Erythroblast (primary cell): ENCODE data around the gene SDR42E1.

Experiments
- DNase-seq, 2 experiments: peaks; one replicate each; lab custom pipeline; 2025; lab: John Stamatoyannopoulos, UW
- GATA1 ChIP-seq: IDR thresholded peaks from 2 replicates; pipeline ENCODE4 v1.6.1; 2011; ENCODE audit warnings: low read depth, mild to moderate bottlenecking, control low read depth, low read length, moderate library complexity
- POLR2A ChIP-seq: IDR thresholded peaks from 2 replicates; pipeline ENCODE4 v1.6.1; 2011; ENCODE audit warnings: mild to moderate bottlenecking, low read length

Gene SDR42E1, protein sequence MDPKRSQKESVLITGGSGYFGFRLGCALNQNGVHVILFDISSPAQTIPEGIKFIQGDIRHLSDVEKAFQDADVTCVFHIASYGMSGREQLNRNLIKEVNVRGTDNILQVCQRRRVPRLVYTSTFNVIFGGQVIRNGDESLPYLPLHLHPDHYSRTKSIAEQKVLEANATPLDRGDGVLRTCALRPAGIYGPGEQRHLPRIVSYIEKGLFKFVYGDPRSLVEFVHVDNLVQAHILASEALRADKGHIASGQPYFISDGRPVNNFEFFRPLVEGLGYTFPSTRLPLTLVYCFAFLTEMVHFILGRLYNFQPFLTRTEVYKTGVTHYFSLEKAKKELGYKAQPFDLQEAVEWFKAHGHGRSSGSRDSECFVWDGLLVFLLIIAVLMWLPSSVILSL

DNA sequence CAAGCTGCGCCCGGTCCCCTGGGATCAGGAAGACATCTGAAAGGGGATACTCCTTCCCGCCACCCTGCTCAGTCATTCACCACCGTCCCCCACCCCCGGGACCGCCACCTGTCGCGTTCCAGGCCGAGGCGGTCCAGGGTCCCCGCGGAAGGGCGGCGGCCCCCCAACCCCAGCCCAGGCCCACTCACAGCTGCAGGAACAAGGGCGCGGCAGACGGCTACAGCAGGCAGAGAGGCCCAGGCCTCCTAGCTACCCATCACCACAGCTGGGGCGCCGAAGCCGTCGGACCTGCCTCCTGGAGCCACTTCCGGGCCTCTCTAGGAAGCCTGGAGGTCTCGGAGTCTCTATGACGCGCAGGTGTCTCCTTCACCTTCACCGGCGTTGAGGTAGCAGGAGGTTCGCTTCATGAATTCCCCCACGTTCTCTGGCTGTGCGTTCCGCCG, at the start of gene SDR42E1:
TSS of gene SDR42E1 (minus strand) at position 272 of the 443 bp plus-strand sequence. CDS start 10,612 bp downstream, outside the sequence.
- DNase-seq, result no peak
- TF ChIP-seq GATA1, result no peak
- no peak for TF ChIP-seq POLR2A

DNA sequence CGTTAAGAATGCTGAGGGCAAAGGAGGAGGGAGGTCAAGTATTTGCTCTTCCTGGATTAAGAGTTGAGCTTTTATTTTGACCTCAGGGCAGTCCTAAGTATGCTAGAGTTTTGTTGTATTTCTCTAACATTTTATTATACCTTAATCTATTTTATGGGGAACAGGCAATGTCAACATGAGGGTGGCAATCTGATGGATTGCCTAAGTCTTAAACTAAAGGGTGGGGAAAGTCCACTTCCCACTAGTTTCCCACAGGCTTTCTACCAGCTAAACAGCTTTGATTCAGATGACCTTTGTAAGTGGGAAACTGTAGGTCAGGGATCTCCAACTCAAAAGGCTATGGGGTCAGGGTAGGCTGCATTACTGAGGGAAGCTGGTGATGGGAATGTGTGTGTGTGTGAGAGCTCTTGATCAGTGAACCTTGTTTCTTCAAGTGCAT, 48.7 kb upstream of the SDR42E1 start:
- no peak for TF ChIP-seq GATA1
- TF ChIP-seq POLR2A, result no peak
- no peak for DNase-seq

DNA sequence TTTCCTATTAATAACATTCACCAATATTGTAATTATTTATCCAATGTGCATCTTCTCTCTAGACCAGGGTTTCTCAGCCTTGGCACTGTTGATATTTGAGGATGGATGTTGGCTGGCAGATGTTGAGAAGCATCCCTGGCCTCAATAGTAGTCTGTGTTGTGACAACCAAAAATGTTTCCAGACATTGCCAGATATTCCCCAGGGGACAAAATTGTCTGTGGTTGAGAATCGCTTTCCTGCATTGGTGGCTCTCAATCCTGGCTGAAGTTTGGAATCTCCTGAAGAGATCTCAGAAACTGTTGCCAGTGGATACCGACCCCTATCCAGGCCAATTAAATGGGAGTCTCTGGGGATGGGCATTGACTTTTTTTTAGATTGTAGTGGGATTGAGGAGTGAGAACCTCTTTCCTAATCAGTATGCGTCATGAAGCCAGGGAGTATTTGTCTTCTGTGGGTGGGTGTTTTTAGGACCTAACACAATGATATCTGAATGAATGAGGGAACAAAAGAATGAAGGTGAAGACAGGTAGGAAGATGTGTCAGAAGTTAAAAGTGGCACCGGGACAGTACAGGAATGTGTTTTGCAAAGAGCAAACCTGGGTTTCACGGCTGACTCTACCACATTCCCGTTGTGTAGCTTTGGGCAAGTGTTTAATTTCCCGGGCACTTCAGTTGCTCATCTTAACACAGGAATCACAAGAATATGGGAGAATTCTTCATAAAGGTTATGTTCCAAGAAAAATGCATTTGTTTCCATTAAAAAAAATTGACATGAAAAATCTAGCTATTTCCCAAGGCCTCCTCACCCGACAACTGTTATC, 48.1 kb upstream of the SDR42E1 start:
- DNase-seq, result no peak
- TF ChIP-seq GATA1, result no peak
- no peak for TF ChIP-seq POLR2A

DNA sequence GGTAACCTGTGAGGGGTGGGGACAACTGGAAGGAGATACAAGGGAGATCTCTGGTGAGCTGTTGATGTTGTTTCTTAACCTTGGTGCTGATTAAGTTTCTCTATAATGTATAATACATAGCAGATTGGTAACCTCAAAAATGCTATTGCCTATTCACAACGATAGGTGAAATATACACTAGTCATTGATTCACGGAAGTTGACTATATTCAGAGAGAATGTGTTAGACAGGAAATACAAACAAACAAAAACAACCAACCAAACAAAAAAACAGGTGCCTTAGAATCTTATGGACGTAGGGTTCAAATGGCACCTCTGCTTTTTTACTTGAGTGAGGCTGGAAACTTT, 45.3 kb upstream of the SDR42E1 start:
- no peak for DNase-seq
- TF ChIP-seq POLR2A, result no peak
- TF ChIP-seq GATA1, result no peak

DNA sequence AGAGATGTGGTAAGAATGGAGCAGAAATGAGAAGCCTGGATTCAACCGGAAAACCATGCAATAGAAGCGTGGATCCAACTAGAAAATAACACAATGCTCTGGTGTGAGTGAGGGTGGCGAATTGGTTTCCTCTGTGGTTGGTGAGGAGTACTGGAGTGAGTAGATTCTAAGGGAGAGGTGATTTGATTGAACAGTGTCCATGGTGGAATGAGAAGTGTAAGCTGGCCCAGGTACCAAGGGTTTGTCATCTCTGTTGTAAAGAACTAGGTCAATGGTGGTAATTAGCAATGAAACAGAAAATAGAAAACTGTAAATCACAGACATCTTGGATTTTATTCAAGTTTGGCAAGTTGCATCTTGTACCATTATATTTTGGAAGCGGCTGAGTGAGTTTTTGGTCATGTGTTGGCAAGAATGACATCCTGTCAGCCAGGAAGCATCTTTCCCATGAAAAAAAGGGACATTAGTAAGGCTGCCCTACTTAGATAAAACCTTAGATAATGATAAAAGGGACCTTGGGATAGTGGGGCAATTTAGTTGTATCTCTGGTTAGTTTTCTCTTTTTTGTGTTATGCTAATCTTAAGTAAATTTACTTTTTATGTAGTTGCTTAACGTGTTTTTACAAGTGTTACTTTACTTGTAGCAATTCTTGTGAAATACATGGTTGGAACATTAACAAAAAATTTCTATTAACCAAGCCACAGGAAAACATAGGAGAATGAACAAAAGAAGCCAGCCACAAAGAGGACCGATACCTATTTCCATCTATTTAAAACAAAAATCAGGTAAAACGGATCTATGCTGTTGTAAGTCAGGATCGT, 44.7 kb upstream of the SDR42E1 start:
- TF ChIP-seq GATA1, result no peak
- no peak for TF ChIP-seq POLR2A
- DNase-seq, result no peak

DNA sequence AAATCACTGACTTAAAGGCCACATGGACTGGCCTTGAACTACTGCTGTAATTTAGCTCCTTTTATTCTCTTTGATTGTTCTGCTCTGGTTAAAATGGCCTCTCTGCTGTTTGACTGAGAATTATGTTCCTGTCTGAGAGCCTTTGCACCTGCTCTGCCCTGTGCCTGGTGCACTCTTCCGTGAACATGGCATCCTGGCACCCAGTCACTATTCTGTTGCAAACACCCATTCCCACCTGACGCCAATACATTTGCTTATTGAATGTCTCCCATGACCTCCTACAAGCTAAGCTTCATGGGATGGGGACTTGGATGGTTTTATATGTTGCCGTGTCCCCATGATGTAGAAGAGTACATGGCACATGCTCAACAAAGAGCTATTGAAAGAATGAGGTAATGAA, 43.8 kb upstream of the SDR42E1 start:
- no peak for TF ChIP-seq POLR2A
- TF ChIP-seq GATA1, result no peak
- DNase-seq, result no peak

DNA sequence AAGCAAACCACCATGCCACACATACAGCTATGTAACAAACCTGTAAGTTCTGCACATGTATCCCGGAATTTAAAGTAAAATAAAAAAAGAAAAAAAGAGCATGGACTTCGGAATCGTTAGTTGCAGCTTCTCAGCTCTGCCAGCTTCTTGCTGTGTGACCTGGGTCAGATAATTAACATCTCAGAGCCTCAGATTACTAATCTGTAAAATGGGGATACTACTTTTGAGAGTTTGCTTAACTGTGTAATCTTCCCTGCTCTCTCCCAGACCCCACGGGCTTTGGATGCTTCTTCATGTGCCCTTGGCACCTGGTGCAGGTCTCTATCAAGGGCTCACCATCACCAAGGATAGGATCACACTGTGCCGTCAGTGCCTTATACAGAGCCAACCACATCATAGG, 40.4 kb upstream of the SDR42E1 start:
- no peak for TF ChIP-seq GATA1
- no peak for TF ChIP-seq POLR2A
- no peak for DNase-seq

DNA sequence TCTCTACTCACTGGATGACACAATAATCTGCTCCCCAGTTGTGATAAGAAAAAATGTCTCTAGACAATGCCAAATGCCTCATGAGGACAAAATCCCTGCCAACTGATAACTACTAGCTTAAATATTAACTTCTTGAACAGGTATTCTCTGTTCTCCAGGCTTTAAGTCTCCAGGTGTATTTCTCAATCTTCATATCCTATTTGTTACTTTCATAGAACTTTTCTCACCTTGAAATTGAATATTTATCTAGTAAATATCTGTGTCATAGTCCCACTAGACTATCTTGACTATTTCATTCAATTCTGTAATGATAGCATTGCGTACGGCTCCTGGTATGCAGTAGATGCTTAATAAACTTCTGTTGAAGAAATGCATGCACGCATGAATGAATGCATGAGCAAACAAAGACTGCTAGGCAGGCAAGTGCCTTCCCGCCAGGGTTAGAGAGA, 39.7 kb upstream of the SDR42E1 start:
- TF ChIP-seq GATA1 (no peak), POLR2A (no peak)
- DNase-seq, result no peak

DNA sequence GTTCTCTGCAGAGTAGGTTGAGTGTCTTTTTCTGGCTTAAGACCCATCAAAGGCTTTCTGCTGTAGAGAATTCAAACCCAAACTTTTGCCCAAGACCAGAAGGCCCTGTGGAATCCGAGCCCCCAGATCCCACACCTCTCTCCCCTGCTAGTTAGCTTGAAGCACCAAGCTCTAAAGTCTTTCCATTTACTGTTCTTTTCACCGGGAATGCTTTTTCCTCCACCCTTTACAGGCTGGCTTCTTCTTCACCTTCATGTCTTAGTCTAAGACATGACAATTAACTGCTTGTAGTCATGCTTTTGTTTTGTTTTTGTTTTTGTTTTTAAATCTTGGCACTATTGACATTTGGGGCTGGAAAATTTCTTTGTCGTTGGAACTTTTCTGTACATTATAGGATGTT, 39.2 kb upstream of the SDR42E1 start:
- TF ChIP-seq POLR2A, result no peak
- no peak for TF ChIP-seq GATA1
- no peak for DNase-seq

DNA sequence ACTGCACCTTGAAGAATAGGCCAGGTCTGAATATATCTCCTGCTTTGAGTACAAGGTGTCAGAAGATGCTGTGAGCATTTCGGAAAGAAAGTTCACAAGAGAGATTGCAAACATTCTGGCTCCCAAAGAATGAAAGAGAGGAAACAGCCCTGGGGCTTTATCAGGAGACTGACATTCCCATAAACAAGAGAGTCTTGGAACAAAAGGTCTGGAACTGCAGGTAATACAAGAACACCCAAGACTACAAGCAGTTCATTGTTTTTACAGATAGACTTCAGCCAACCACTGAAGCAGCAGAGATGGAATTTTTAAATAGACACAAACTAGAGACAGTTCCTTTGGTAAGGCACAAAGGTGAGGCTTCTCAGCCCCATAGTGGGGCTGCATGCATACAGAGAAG, 38.2 kb upstream of the SDR42E1 start:
- TF ChIP-seq GATA1 (no peak), POLR2A (no peak)
- DNase-seq, result no peak

DNA sequence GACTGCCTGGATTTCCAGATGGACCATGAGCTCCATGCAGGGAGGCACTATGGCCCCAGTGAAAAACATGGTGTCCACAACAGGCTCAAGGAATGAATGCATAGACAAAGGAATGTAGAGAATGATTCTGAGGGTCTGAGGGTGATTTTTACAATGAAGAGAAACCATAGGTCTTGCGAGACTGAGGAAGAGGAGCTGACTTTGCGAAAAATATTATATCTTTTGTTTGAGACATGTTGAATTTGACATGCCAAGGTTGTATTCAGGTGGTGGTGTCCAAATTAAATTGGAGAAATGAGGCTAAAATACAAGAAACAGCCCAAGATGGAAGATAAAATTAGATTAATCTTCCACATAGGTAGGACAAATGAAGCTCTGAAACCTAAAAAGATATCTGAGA, 36.5 kb upstream of the SDR42E1 start:
- TF ChIP-seq GATA1, result no peak

DNA sequence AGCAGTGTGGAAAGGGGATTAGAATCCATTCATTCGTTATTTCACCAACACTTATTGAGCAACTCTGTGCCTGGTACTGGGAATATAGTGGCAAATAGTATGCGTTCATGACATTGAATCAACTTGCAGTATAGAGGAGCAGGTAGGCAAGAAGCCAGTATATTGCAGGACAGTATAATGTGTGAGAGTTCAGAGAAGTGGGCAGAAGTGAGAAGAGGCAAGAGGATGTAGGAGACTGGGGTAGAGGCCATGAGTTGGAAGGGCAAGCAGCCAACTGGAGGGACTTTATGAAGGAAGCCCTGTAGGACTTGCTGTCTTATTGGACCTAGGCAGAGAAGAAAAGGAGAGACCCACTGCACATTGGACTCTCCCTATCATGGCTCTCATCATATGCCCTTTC, 36.1 kb upstream of the SDR42E1 start:
- TF ChIP-seq GATA1, result no peak
- TF ChIP-seq POLR2A, result no peak
- no peak for DNase-seq

More for the DNA sequence above, 36.5 kb upstream of the SDR42E1 start:
- no peak for DNase-seq

DNA sequence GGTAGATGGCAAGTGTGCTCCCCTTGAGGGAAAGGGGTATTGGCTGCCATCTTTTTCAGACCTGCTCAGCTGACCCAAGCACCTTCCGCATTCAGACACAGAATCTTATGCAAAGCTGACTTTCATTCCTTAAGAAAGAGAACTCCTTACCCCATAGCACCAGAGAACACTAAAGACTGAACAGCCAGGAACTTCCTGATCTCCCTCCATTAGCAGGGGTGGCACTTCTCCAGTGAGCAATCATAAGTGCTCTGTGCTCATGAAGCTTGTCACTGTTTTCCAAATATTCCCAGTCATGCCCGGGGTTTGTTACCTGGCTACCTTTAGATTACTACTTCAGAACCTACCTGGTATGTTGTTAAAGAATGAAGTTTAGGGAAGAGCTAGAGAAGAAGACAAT, 35.7 kb upstream of the SDR42E1 start:
- no peak for DNase-seq
- TF ChIP-seq POLR2A, result no peak
- TF ChIP-seq GATA1, result no peak
